Breast epithelium (tissue), 3 donors: ENCODE measurements around the gene RPS16.

Source experiments
- POLR2A ChIP-seq: fragments of 450-650 bp; IDR thresholded peaks from one replicate; pipeline ENCODE4 v1.6.1; 2016; ENCODE audit warnings: antibody characterized with exemption, mild to moderate bottlenecking, moderate library complexity
- POLR2AphosphoS5 ChIP-seq, 3 donors: sonication (generic); formaldehyde crosslinking; IDR thresholded peaks; one replicate each; pipeline ENCODE4 v1.6.1; 2017; ENCODE audit warnings: antibody characterized with exemption in 3 of 3

DNA sequence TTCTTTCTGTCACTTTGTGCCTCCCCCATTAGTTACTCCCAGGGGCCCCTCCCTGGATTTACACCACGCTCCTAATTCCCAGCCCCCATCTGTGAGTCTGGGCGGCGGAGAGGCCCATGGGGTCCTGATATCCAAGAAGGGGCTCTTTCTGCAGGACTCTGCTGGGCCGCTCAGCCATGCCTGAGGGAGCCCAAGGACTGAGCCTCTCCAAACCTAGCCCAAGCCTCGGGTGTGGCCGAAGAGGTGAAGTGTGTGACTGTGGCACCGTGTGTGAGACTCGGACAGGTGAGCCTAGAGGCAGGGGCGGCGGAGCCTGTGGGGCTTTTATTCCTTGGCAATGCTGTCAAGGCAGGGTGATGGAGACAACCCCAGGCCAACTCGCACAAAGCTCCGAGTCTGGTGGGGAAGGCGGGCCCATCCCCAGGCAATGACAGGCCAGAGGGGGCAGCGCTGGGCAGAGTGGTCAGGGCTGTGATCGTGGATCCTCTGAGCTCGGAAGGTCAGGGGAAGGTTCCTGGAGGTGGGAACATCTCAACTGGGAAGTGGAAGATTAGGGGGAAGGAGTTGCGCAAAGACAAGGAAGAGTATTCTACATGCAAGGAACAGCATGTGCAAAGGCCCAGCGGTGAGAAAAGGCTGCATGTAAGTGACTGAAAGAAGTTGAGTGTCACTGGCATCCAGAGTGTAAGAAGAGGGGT, 21.7 kb downstream of the RPS16 start:
- TF ChIP-seq POLR2A (no peak), POLR2AphosphoS5 (IDR thresholded peaks at IDR 0.05) (peak in 2 of 3 donors; percentile 6 to 44)
